Measurements from ENCODE around the gene ACSS1. TPM values are rescaled to one million over a fixed set of nuclear protein-coding genes. Genes with fewer than 3 reads are reported as not detected.

The ACSS1 gene
- total RNA-seq, 1 experiment from 2014 or later: 1.5 TPM

- H3K36me3 Mint-ChIP-seq: no peaks in the 10 kb centered on the region
- DNase-seq (ENCODE audit: low spot score): no peak
- CTCF ChIA-PET: no interaction called here
- TF ChIP-seq ARID4B (CRISPR knock-in tag; IDR thresholded peaks at IDR 0.05; ENCODE audit: borderline replicate concordance) (no peak), ZNF138 (CRISPR knock-in tag; conservative IDR thresholded peaks at IDR 0.05) (no peak), MLX (CRISPR knock-in tag; IDR thresholded peaks at IDR 0.05) (no peak)
- peaks cover 11% of the 10 kb centered on the region for H3K4me1 Mint-ChIP-seq
- no peak for ATAC-seq
- no peaks in the 10 kb centered on the region for H3K9me3 Mint-ChIP-seq
- POLR2A ChIA-PET: no interaction called here
- H3K27ac Mint-ChIP-seq: no peak overlapping the region
- H3K27me3 Mint-ChIP-seq (ENCODE audit: low read depth): no peaks in the 10 kb centered on the region; the same call in 1 of the 2 replicates
- no peak overlapping the region for H3K4me3 Mint-ChIP-seq
Observed at GRCh38 chr20:25023356-25023755, 34.6 kb downstream of the ACSS1 start.

GRCh38 chr20:25022680-25023079, 35.3 kb downstream of the ACSS1 start:
- ChIA-PET POLR2A (no interaction called here), CTCF (no interaction called here)
- Mint-ChIP-seq H3K36me3 (no peaks in the 10 kb centered on the region), H3K27ac (no peak overlapping the region), H3K4me1 (peaks cover 16% of the 10 kb centered on the region), H3K27me3 (ENCODE audit: low read depth) (no peaks in the 10 kb centered on the region; the same call in 1 of the 2 replicates), H3K9me3 (no peaks in the 10 kb centered on the region), H3K4me3 (no peak overlapping the region)
- ATAC-seq (no peak), DNase-seq (ENCODE audit: low spot score) (no peak)
- TF ChIP-seq, protein P1, sequence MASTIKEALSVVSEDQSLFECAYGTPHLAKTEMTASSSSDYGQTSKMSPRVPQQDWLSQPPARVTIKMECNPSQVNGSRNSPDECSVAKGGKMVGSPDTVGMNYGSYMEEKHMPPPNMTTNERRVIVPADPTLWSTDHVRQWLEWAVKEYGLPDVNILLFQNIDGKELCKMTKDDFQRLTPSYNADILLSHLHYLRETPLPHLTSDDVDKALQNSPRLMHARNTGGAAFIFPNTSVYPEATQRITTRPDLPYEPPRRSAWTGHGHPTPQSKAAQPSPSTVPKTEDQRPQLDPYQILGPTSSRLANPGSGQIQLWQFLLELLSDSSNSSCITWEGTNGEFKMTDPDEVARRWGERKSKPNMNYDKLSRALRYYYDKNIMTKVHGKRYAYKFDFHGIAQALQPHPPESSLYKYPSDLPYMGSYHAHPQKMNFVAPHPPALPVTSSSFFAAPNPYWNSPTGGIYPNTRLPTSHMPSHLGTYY (CRISPR knock-in tag; IDR thresholded peaks at IDR 0.05): no peak
- TF ChIP-seq ZBTB43 (CRISPR knock-in tag; IDR thresholded peaks at IDR 0.05) (no peak), NR2C2 (CRISPR knock-in tag; IDR thresholded peaks at IDR 0.05) (no peak), IRF1 (CRISPR knock-in tag; IDR thresholded peaks at IDR 0.05) (no peak), FOXK1 (CRISPR knock-in tag; IDR thresholded peaks at IDR 0.05) (no peak), SP1 (CRISPR knock-in tag; conservative IDR thresholded peaks at IDR 0.05) (no peak), ZNF532 (CRISPR knock-in tag; IDR thresholded peaks at IDR 0.05; ENCODE audit: borderline replicate concordance) (no peak), ZNF219 (CRISPR knock-in tag; IDR thresholded peaks at IDR 0.05; ENCODE audit: borderline replicate concordance) (no peak), ZNF281 (CRISPR knock-in tag; IDR thresholded peaks at IDR 0.05) (no peak), GRHL2 (CRISPR knock-in tag; IDR thresholded peaks at IDR 0.05; ENCODE audit: insufficient replicate concordance, severe bottlenecking) (no peak), CBFB (CRISPR knock-in tag; IDR thresholded peaks at IDR 0.05; ENCODE audit: low read depth) (no peak)
- TF ChIP-seq, protein P2, sequence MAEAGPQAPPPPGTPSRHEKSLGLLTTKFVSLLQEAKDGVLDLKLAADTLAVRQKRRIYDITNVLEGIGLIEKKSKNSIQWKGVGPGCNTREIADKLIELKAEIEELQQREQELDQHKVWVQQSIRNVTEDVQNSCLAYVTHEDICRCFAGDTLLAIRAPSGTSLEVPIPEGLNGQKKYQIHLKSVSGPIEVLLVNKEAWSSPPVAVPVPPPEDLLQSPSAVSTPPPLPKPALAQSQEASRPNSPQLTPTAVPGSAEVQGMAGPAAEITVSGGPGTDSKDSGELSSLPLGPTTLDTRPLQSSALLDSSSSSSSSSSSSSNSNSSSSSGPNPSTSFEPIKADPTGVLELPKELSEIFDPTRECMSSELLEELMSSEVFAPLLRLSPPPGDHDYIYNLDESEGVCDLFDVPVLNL (CRISPR knock-in tag; IDR thresholded peaks at IDR 0.05; ENCODE audit: borderline replicate concordance, low read depth): no peak

Data from WTC11 (cell line).